ENCODE data around the gene NKPD1.
A peak's percentile ranks its signal among the peaks of the same experiment; 100 is the strongest.

NKPD1 gene

DNA sequence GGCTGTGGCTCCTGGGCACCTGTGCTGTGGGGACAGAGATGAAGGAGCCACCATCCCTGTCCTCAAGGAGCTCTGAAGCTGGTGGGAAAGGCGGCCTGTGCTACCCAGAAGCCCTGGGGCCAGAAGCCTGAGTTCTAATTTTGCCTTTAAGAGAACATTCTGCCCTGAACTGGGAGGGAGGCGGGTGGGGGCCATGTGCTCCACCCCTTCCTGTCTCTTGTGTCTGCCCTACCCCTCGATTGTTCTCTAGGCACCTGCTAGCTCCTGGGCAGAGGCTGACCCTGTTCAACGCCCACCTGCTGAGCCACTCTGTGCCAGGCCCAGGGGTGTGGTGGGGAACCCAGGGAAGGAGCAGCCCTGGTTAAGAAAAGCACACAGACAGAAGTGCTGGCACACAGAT lies 11.4 kb upstream of the NKPD1 start:
- DNase-seq, result no peak

DNA sequence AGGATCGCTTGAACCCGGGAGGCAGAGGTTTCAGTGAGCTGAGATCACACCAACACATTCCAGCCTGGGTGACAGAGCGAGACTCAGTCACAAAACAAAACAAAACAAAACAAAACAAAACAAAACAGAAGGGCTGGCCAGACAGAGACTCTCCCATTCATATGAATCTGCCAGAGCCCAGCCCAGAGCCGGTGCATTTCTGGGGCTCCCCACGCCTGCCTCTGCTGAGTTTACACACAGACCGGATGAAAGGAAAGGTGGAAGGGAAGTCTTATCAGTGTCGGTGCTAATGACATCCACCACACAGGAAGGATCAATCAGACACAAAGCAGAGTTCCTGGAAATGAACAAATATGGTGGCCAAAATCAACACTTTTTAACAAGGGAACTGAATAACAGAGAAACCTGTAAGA lies 10.4 kb upstream of the NKPD1 start:
- DNase-seq, result peak; percentile 45 to 49

DNA sequence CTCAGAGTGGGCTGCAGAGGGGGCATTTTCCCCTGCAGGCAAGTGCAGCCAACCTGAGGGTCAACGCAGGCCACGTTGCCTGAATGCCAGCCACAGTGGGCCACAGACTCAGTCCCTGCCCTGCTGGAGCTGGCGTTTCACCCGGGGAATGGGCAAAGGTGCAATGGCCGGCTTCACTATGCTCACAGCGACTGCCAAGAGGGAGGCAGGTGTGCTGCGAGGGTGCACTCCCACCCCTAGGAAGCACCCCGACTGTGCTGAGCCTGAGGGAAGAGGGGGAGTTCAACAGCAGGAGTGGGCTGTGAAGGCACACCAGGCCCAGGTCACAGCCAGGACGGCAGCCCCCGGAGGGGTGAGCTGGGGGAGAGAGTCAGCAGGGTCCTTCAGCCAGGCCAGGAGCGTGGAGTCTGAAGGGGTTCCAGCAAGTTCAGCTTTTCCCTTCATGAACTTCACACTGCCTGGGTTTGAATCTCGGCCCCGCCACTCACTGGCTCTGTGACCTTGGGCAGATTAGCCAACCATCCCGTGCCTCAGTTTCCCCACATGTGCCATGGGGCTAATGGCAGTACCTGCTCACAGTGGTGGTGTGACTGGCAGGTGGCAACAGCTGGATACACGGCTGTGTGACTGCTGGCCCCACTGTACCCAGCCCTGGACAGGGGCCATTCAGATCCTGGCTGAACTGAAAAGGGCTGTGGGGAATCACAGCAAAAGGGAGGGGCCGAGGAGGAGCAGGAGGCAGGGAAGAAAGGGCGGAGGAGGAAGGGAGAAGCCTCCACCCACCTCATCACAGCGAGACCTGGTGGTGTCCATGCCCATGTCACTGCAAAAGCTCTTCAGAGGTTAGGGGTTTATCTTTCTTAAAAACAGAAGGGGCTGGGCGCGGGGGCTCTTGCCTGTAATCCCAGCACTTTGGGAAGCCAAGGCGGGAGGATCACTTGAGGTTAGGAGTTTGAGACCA lies 9.6 kb upstream of the NKPD1 start:
- DNase-seq, result no peak

DNA sequence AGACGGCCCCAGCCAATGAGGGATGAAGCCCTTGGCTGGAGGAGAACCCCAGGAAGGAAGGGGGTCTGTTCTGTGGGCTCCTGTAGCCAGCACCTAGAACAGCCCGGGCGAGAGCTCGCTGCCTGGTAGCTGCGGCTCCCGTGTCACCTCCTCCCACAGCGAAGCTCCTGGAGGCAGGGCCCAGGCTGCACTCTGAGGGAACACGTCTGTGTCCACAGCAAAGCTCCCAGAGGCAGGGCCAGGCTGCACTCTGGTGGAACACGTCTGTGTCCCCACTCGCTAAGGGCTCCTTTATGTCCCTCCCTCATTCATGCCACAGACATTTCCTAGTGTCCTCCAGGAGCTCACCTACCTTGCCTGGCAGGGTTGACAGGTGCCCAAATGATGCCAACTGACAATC lies 8.8 kb upstream of the NKPD1 start:
- DNase-seq, result no peak

DNA sequence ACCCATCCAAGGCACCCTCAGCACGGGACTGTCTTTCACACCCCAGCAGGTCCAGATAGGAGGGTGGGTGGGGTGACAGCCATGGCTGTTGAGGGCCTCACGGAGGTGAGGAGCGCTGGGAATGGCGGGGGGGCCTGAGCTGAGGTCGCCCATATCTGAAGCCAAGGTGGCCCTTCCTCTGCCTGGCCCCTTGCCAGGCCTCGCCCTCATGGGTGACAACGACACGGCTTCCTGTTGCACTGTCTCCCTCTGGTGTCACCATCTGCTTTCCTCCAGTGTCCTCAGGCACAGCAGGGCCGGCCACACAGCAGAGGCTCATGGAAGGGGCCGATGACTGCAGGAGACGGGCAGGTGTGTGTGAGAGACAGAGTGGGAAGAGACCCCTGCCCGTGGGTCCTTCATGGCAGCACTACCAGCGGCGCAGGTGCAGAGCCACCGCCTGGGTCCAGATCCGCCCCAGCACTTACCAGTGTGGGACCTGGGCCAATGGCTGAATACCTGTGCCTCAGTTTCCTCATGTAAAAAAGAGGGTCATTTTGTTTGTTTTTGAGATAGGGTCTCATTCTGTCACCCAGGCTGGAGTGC lies 8.1 kb upstream of the NKPD1 start:
- DNase-seq, result no peak

DNA sequence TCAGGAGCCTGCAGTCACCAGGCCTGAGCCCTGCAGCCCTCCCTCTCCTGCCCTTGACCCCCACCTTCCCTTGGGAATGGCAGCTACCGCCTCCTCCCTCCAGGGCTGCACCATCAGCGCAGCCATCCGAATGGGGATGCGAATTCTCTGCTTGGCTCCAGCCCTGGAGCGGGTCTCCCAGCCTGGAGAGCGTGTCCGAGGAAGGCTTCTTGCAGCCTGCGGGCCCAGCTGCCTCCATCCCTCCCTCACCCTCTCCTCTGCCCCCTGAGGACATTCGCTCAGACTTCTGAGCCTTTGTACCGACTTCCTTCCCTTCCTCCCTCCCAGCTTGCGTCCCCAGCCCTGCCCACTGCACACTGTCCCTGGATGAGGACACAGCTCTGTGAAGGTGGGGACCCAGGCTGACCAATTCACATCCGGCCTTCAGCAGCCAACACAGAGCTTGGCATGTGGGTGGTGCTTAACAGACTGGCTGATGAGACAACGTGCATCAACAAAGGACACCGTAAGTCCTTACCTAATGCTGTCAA lies 6.0 kb upstream of the NKPD1 start:
- no peak for DNase-seq

DNA sequence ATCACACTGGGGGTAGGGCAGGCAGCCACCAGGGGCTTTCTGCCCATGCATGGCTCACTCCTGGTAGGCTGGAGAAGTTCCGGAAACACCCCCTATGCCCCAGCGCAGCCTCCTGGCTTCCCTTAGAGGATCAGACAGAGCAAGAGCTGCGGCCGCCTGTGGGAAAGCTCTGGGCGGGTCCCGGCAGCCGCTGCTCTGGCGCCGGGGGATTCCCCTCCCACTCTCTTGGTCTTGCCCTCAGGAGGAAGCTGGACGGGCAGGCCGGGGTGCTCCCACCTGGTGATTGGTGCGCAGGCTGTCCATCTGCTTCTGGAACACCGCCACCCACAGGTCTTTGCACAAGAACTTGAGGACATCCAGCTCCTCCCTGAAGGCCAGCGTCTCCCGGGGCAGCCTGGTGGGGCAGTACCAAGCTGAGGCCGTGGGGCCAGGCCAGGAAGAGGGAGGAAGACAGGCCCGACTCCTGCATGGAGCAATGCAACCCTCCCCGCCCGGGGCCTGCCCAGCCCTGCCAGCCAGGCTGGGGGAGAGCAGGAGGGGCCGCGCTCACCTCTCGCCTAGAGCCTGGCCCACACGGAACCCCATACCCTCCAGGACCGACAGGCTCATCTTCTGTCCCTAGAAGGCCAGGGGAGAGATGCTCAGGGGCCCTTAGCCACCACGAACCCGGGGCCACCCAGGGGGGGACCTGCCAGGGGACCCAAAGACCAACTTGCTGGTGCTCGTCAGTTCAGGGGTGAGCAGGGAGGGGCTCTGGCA lies 4.0 kb upstream of the NKPD1 start:
- peak in 1 of 2 experiments; percentile 23 for DNase-seq

DNA sequence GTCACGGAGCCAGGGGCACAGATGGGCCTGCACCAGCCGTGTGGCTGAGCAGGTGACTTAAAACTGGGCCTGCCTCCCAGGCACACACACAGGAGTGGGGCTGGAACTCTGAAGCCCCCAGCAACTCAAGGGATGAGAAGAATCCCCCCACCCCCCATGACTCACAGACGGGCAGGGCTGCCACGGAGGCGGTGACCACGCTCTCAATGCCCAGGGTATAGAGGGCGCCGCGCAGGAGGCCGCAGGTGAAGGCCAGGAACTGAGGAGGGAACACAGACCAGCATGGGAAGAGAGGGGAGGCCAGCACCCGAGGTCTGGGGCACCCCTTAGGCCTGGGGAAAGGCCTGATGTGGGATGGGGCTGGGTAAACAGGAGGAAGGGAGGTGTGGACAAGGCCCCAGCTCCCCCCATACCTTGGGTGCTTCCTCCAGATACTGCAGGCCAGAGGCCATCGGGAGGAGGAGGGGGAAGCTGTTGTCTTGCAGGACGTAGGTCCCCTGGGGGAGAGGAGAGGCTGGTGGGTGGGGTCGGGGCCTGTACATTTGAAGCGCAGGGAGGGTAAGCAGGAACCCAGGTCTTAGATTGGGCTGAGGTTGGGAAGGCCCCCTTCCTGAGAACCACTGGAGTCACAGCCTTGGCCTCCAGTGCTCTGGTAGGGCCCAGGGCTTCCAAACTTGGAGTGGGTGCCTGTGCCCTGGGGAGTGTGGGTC lies 3.1 kb upstream of the NKPD1 start:
- DNase-seq, result no peak

DNA sequence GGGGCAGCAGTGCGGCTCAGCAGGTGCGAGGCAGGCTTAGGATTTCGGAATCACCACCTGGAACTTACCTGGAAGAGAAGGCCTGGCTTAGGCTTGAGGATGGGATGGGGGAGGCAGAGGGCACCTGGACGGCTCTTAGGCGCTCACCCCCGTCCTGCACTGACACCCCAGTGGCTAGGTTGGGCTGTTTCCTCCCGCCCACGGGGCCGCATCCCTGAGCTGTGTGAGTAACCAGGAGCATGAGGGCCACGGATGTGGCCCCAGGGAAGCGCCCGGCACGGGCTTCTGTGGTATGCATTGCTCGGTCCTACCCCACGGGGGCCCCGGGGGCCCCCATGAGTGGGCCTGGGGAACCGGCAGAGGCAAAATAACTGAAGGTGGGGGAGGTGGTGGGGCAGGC lies 2.4 kb upstream of the NKPD1 start:
- DNase-seq, result no peak

DNA sequence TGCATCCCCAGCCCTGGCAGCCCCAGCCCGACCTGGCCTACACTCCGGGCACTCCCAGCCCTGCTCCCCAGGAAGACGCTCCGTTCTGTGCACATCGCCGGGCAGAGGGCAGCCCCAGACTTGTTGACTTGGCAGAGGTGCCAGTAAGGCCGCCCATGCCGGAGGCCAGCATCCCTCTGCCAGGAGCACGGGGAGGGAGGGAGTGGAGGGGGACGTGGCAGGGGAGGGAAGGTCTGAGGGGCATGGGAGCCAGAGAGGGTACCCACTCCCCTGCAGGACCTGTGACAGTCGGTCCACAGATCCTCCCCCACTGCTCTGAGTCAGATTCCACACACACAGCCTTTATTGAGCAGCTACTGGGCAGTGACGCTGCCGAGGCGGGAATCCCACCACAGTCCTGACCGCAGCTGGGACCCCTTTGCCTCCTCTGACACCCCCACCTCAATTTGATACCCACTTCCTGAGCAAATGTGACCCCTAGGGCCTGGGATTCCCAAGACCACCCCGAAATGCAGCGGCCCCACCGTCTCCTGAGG lies 1.9 kb upstream of the NKPD1 start:
- DNase-seq, result no peak

DNA sequence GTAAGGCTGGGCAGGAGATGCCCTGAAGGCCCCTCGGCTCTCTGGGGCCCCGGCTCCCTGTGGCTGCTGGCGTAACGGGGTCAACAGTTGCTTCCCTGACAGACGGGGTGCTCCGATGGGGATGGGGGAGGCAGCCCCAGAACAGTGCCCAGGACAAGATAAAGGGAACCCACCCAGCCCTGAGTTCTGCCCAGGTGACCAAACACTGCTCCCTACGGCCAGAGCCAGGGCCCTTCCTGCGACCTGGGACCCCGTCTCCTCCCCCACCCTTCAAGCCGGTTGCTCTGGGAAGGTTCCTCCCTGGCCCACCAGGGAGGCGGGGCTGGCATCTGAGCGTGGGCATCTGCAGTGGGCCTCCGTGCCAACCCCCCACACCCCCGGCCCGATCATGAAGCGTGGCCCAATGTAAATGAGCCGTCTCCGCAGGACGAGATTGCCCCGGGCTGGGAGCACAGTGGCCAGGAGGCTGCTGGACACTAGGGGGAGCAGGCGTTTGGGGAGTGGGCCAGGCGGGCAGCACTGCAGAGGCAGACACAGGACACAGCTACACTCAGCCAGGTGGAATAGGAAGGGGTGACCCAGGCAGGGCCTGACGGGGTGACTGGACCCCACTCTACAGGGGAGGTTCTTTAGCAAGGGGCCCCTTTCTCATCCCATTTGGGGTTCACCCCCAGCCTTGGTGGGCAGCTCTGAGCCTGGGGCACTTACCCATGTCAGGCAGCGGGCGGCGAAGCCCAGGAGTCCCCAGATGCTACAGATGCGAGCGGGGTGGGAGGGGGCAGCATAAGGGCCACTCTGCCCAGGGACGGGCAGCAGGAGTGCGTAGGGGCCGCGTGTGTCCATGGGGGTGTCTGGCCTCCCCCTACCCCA lies 1.2 kb upstream of the NKPD1 start:
- DNase-seq, result no peak

DNA sequence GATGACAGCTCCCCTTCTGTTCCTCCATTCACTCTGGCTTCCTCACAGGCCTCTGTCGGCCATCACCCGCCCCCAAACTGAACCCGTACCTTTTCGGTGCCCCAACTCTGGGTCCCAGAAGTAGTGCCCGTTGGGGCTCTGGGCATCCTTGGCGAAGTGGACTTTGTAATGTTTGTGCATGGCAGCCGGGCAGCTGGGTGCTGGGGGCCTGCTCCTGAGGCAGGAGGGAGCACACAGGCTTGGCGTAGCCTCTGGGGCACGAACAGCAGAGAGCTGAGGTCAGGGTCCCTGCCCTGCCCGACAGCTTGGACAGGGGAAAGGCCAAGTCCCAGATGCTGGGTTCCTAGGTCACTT lies 834 bp downstream of the NKPD1 start:
- no peak for DNase-seq

DNA sequence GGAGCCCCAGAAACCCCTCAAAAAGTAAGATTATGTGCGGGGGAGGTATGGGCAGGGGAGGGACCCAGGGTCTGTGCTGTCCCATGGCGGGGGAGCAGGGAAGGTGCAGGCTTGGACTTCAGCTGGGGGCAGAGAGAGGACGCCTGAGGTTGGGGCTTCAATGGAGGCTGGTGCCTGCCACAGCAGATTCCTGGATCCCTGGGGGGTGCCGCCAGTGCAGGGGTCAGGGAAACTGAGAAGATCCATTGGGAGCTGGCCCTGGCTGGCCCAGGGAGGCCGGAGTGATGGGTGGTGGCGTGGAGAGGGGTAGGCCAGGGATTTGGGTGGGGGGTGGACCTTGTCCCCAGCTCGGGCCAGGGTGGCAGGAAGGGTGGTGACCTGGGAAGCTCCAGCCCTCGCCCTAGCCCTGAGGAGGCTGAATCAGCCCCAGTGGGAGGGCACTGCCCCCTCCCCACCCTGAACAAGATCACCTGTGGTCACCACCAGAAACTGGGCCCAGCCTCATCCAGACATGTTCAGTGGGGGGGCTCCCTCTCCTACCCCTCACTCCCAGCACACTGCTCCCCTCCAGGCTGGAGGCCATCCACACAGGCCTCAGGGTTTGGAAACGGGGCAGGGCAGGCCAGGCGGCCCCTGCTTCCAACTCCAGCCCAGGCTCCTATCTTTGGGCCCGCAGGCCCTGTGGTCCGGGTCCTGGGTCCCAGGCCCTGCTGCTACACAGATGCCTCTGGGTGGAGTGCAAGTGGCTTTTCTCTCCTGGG lies 1.4 kb downstream of the NKPD1 start:
- no peak for DNase-seq

DNA sequence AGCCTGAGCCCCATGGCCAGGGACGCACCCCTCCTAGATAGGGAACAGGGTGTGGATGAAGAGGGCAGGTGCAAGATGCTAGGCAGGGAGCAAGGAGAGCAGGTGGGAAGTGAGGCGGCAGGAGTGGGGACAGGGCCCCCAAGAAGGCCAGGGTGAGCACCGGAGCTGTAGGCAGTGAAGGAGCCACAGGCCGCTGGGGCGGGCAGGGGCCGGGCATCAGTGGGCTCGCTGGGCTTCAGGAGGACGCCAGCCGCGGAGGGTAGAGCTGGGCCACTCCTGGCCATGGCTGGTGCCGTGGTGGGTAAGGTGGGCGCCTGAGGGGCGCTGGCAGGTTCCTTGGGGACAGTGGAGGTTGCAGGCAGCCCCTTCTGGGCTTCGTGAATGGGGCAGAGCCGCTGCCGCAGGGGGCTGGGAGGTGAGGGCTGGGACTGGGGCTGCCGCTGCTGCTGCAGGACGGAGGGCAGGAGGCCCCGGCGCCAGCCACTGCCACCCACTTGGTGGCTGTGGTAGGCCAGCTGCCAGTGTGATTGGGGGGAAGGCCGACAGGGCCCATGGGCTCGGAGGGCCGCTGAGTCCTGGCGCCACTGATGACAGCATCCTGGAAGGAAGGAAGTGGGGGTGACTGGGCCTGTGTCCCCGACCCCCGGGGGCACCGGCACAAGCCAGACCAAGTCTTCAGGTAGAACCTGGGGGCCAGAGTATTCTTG lies 2.1 kb downstream of the NKPD1 start:
- DNase-seq, result no peak

DNA sequence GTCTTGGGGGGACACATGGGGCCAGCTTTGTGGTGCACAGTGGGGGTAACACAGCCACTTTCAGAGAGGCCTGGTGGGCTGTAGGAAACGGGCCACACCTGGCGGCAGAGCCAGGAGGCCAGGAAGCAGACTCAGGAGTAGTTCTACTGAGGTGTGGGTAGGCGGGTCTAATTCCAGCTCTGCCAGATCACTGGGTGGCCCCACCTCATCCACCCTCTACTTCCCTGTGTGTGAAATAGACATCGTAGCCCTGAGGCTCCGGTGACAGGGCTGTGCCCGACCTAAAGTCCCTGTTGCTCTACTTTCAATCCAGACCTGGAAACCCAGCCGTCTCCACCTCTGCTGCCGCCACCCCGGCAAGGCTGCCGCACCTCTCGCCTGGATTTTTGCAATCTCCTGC lies 4.0 kb downstream of the NKPD1 start:
- no peak for DNase-seq

DNA sequence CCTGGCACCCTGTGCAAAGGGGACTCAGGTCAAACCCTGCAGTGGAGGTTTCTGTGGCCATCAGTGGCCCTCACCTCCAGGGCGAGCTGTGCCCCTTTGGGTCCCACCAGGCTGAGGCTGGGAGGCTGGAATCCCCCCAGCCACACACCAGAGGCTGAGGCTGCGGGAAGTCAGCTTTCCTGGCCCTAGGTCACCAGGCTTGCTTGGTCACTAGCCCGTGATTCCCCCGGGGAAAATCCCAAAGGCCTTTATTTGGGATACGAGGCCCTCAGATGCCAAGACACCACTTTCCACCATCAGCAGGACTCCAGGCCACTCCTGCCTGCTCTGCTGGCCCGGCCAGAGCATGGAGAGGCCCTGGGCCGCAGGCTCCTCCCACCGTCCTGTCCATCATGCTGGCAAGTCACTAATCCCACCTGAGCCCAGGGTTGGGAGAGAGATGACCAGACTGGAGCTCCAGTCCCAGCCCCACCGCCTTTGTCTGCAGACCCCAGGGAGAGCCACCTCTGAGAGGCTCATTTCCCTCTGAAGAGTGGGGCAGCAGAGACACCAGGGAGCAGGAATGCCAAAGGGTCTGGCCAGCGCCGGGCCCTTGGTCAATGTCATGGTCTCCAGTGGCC lies 4.7 kb downstream of the NKPD1 start:
- no peak for DNase-seq

DNA sequence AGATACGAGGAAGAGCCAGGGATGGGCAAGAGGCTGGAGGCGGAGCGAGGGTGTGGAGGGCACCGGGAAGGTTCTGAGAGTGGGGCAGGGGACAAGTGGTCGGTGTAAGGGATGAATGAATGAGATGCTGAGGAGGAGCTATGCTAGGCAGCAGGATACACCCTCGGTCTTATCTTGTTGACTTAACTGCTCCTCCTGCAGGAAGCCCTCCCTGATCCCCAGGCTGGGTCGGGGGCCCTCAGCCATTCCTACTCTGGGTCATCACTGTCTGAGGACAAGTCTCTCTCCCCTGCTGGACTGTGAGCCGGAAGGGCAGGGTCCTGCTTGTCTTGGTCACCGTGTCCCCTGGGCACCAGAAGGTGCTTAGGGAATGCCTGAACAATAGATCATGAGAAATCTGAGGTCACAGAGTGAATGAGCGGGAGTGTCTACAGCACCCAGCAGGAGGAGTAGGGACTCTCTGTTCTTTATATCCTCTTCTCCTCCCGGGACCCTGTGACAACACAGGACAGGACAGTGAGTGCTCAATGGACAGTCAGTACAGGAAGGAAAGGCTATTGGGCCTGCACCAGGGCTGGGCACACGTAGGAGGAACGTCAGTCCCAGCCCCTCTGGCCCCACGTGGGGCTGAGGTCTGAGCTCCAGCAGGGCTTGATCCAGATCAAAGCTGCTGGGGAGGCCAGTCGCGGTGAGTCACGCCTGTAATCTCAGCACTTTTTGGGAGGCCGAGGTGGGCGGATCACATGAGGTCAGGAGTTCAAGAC lies 6.5 kb downstream of the NKPD1 start:
- no peak for DNase-seq

DNA sequence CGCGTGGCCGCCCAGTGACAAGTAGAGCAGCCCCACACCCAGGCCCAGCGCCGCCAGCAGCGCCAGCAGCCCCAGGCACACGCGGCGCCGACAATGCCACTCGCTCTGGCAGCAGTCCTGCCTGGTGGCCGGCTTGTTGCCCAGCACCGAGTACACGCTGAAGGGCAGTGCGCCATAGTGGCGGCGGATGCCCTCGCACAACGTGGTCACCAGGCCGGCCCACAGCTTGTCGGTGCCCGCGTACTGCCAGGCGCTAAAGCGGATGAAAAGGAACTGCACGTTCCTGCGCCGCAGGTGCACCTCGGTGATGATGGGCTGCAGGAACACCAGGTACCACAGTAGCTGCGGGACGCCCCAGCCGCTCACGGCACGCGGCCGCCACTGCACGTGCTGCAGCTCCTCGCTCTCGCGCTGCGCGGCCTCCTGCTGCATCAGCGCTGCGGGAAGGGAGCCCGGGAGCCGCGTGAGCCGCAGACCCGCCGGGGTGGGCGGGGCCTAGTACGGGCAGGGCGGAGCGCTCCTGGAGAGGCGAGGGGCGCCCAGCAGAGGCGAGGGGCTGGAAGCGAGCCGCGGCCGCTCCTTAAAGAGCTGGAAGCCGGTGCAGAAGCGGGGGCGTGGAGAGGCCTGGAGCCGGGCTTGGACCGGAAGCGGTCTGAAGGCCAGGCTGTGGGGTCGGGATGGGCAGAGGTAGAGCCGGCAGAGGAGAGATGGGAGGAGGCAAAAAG lies 7.3 kb downstream of the NKPD1 start:
- DNase-seq, result peak; percentile 31 to 34

Data from activated CD4-positive, alpha-beta T cell treated with anti-CD3 and anti-CD28 coated beads, Interleukin-2, amount 50 U/mL, for 4 hours (primary cell).